AG10803 (cell line): ENCODE results near the gene ABCD4.
"Not testable (repeated sequence)": the region's sequence is repeated elsewhere in the genome, so short reads cannot be mapped to it uniquely, and the experiment has no call there.

Source experiments
- DNase-seq: peaks from one replicate; pipeline ENCODE4 v3.0.0; 2010; ENCODE audit warnings: low read depth
- H3K4me3 ChIP-seq: 2 replicates; pipeline ENCODE4 v1.5.1; 2011; ENCODE audit warnings: mild to moderate bottlenecking, low read length, control low read depth
- TF ChIP-seq, protein P1 (sequence below): conservative IDR thresholded peaks from 2 replicates; pipeline ENCODE4 v1.5.1; 2011; ENCODE audit warnings: mild to moderate bottlenecking, low read length, control low read depth, inconsistent platforms

Gene ABCD4

GRCh38 chr14:74289801-74290200 is 12.9 kb downstream of the ABCD4 start:
- no peak overlapping the region for H3K4me3 ChIP-seq
- no peak for DNase-seq
- TF ChIP-seq, protein P1, sequence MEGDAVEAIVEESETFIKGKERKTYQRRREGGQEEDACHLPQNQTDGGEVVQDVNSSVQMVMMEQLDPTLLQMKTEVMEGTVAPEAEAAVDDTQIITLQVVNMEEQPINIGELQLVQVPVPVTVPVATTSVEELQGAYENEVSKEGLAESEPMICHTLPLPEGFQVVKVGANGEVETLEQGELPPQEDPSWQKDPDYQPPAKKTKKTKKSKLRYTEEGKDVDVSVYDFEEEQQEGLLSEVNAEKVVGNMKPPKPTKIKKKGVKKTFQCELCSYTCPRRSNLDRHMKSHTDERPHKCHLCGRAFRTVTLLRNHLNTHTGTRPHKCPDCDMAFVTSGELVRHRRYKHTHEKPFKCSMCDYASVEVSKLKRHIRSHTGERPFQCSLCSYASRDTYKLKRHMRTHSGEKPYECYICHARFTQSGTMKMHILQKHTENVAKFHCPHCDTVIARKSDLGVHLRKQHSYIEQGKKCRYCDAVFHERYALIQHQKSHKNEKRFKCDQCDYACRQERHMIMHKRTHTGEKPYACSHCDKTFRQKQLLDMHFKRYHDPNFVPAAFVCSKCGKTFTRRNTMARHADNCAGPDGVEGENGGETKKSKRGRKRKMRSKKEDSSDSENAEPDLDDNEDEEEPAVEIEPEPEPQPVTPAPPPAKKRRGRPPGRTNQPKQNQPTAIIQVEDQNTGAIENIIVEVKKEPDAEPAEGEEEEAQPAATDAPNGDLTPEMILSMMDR, result no peak

GRCh38 chr14:74286736-74287135 is 16.0 kb downstream of the ABCD4 start:
- no peak overlapping the region for H3K4me3 ChIP-seq
- DNase-seq, result no peak
- TF ChIP-seq, protein P1, result no peak

DNA sequence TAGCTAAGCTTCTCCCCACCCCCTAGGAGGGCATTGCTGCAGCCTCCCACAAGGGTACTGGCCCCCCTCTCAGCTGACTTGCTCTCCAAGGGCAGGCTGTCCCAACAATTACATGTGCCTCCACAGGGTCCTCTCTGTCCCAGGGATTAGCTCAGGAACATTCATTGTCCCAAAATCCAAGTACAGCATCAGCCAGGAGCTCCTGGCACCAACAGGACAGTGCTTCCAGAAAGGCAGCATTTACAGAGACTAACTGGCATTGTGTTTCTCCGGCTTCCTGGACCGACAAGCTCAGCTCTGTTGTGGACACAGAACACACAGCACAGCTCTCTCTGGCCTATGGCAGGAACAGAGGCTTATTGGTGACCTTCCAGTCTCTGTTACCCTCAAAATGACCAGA is 21.7 kb downstream of the ABCD4 start:
- DNase-seq, result no peak
- TF ChIP-seq, protein P1, result no peak
- H3K4me3 ChIP-seq, result no peak overlapping the region

GRCh38 chr14:74278080-74278479 is 24.7 kb downstream of the ABCD4 start:
- DNase-seq, result no peak
- TF ChIP-seq, protein P1, result no peak
- no peak overlapping the region for H3K4me3 ChIP-seq

DNA sequence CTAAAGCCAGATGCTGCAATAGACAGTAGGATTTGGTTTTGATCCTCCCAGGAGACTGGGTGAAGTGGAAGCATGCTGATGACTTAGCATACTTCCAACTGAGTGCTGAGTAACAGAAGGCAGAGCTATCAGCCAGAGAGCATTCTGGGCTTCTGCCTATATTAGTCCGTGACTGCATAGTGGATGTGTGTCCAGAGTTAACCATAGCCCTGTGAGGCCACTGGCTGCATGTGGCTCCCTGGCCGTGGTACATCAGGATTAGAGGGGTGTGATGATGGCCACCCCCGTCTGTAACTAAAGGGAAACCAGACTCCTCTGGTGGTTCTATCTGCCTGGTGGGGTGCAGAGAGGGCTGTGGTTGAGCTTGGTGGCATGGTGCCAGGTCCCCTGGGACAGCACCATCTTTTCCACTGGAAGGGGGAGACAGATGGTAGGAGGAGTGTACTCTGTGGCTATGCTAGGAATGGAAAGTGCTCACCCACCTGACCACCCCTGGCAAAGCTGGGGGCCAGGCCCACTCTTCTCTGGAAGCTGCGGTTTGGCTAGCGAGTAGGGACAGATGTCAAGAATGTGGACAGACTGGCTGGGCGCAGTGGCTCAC is 27.4 kb downstream of the ABCD4 start:
- H3K4me3 ChIP-seq, result no peak overlapping the region
- TF ChIP-seq, protein P1, result no peak
- DNase-seq, result peak; percentile 91

DNA sequence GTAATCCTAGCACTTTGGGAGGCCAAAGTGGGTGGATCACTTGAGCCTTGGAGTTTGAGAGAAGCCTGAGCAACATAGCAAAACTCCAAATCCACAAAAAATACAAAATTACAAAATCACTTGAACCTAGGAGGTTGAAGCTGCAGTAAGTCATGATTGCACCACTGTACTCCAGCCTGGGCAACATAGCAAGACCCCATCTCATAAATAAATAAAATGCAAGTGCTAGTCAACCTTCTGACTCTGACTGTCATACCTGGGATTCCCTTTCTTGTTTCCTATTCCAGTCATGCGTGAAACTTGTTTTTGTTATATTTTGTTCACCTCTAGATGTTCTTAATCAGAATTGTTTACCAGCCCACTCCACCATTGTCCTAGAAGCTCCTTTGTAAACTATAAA is 31.4 kb downstream of the ABCD4 start:
- TF ChIP-seq, protein P1, result no peak
- DNase-seq, result no peak
- H3K4me3 ChIP-seq, result no peak overlapping the region

GRCh38 chr14:74270382-74271177 is 32.2 kb downstream of the ABCD4 start:
- DNase-seq, result peak; percentile 58
- H3K4me3 ChIP-seq, result not testable (repeated sequence)
